H1 (cell line): ENCODE data around the gene POLD4. TPM values are rescaled to one million over a fixed set of nuclear protein-coding genes. Genes with fewer than 3 reads are reported as not detected.
A peak's percentile ranks its signal among the peaks of the same experiment; 100 is the strongest.

Experiments
- CTCF ChIA-PET: fragments of 300-600 bp; sonication (Branson Sonifier 250); formaldehyde crosslinking; loops from one replicate; lab custom pipeline; 2021; ENCODE audit not compliant: partially characterized antibody; lab: Charles Lee
- POLR2A ChIA-PET: fragments of 300-600 bp; sonication (Branson Sonifier 250); formaldehyde crosslinking; loops from one replicate; lab custom pipeline; 2021; ENCODE audit warnings: inconsistent platforms; ENCODE audit not compliant: partially characterized antibody; lab: Charles Lee
- DNase-seq, 2 experiments: peaks; one replicate each; pipeline versions ENCODE4 v3.0.0 to v3.0.0-alpha.2; 2010 to 2022; ENCODE audit warnings: low spot score in 2 of 2, low read depth in 1 of 2, mixed read lengths in 1 of 2
- FAIRE-seq: peaks from 2 replicates; lab custom pipeline; 2011; peaks lifted over from hg19 to GRCh38; lab: Jason Lieb, UNC
- H2AFZ ChIP-seq: 2 replicates; pipeline ENCODE4 v1.8.1; 2012; ENCODE audit warnings: low read length, inconsistent platforms
- H2AK5ac ChIP-seq: 2 replicates; pipeline ENCODE4 v1.6.1; 2013; ENCODE audit warnings: low read depth, low read length
- H2BK120ac ChIP-seq: replicated peaks from 2 replicates; pipeline ENCODE3; 2013; ENCODE audit warnings: low read depth, low read length, inconsistent platforms
- H2BK12ac ChIP-seq: 2 replicates; pipeline ENCODE4 v1.6.1; 2013; ENCODE audit warnings: low read depth, low read length
- H2BK15ac ChIP-seq: 2 replicates; pipeline ENCODE4 v1.6.1; 2013; ENCODE audit warnings: low read length
- H2BK20ac ChIP-seq: 2 replicates; pipeline ENCODE4 v1.6.1; 2013; ENCODE audit warnings: low read length
- H2BK5ac ChIP-seq: 2 replicates; pipeline ENCODE4 v1.6.1; 2013; ENCODE audit warnings: low read depth, low read length
- H3K14ac ChIP-seq: 2 replicates; pipeline ENCODE4 v1.6.1; 2013; ENCODE audit warnings: inconsistent platforms; ENCODE audit not compliant: insufficient read length
- H3K18ac ChIP-seq: 2 replicates; pipeline ENCODE4 v1.6.1; 2013; ENCODE audit warnings: low read length; ENCODE audit errors: extremely low read depth
- H3K23ac ChIP-seq: 2 replicates; pipeline ENCODE4 v1.6.1; 2013; ENCODE audit warnings: inconsistent platforms; ENCODE audit not compliant: insufficient read length
- H3K23me2 ChIP-seq: 2 replicates; pipeline ENCODE4 v1.6.1; 2013; ENCODE audit warnings: low read depth, low read length
- H3K27ac ChIP-seq: 2 replicates; pipeline ENCODE4 v1.6.1; 2011; ENCODE audit warnings: low read depth, low read length, inconsistent platforms
- H3K27me3 ChIP-seq, 4 experiments: replicated peaks in 1 of 4; 1 replicate in 1 of 4; 2 replicates in 3 of 4; pipeline versions ENCODE4 v1.6.1 to v1.8.1; 2011 to 2013; ENCODE audit warnings: low read length in 3 of 4, mild to moderate bottlenecking in 3 of 4, inconsistent platforms in 2 of 4, mixed read lengths in 2 of 4, moderate library complexity in 1 of 4; ENCODE audit not compliant: control insufficient read depth in 3 of 4, insufficient read depth in 3 of 4; ENCODE audit errors: extremely low read depth in 1 of 4
- H3K36me3 ChIP-seq, 4 experiments: 2 replicates each; pipeline versions ENCODE4 v1.6.1 to v1.8.1; 2011 to 2013; ENCODE audit warnings: mild to moderate bottlenecking in 4 of 4, low read length in 3 of 4, moderate library complexity in 2 of 4, control low read depth in 1 of 4, inconsistent platforms in 1 of 4; ENCODE audit not compliant: insufficient read depth in 4 of 4, control insufficient read depth in 2 of 4
- H3K4ac ChIP-seq: replicated peaks from 2 replicates; pipeline ENCODE3; 2013; ENCODE audit warnings: low read length, low read depth, mixed read lengths, inconsistent platforms; ENCODE audit not compliant: insufficient read length
- H3K4me1 ChIP-seq, 4 experiments: replicated peaks in 1 of 4; 1 replicate in 1 of 4; 2 replicates in 3 of 4; pipeline versions ENCODE4 v1.6.1 to v1.8.1; 2011 to 2013; ENCODE audit warnings: low read length in 3 of 4, inconsistent platforms in 2 of 4, mixed read lengths in 1 of 4; ENCODE audit not compliant: insufficient read depth in 4 of 4, control insufficient read depth in 3 of 4
- H3K4me2 ChIP-seq, 2 experiments: 2 replicates each; pipeline versions ENCODE4 v1.6.1 to v1.8.1; 2011 to 2013; ENCODE audit warnings: low read depth in 2 of 2, low read length in 2 of 2, control low read depth in 1 of 2, inconsistent platforms in 1 of 2, mild to moderate bottlenecking in 1 of 2; ENCODE audit not compliant: insufficient read depth in 1 of 2
- H3K4me3 ChIP-seq, 4 experiments: fragments of 200-600, 300-600 bp in 1 of 4; sonication (generic), shearing (Covaris generic), sonication (Bioruptor Twin) in 1 of 4; 2 replicates each; pipeline versions ENCODE4 v1.5.1 to v1.8.1; 2011 to 2016; ENCODE audit warnings: low read length in 4 of 4, low read depth in 3 of 4, control low read depth in 2 of 4, inconsistent platforms in 2 of 4, mild to moderate bottlenecking in 2 of 4, mixed read lengths in 1 of 4, moderate library complexity in 1 of 4; ENCODE audit not compliant: insufficient read depth in 2 of 4; ENCODE audit errors: extremely low read depth in 1 of 4
- H3K56ac ChIP-seq: replicated peaks from 2 replicates; pipeline ENCODE3; 2013; ENCODE audit warnings: low read depth, mild to moderate bottlenecking, mixed read lengths, low read length, inconsistent platforms; ENCODE audit not compliant: insufficient read length
- H3K79me1 ChIP-seq: 2 replicates; pipeline ENCODE4 v1.6.1; 2013; ENCODE audit warnings: low read depth, low read length, control low read depth
- H3K79me2 ChIP-seq, 2 experiments: 2 replicates each; pipeline versions ENCODE4 v1.6.1 to v1.8.1; 2012 to 2013; ENCODE audit warnings: low read length in 2 of 2, mild to moderate bottlenecking in 2 of 2, inconsistent platforms in 1 of 2; ENCODE audit not compliant: insufficient read depth in 2 of 2, control insufficient read depth in 1 of 2
- H3K9ac ChIP-seq, 4 experiments: replicated peaks in 1 of 4; 1 replicate in 1 of 4; 2 replicates in 3 of 4; pipeline versions ENCODE4 v1.6.1 to v1.8.1; 2011 to 2013; ENCODE audit warnings: low read depth in 3 of 4, low read length in 3 of 4, control low read depth in 2 of 4, mild to moderate bottlenecking in 2 of 4, moderate library complexity in 2 of 4, inconsistent platforms in 1 of 4; ENCODE audit errors: extremely low read depth in 1 of 4
- H3K9me3 ChIP-seq, 2 experiments: 2 replicates each; pipeline versions ENCODE4 v1.6.1 to v1.8.1; 2012 to 2013; ENCODE audit warnings: mild to moderate bottlenecking in 2 of 2, moderate library complexity in 2 of 2, control low read depth in 1 of 2, inconsistent platforms in 1 of 2, low read depth in 1 of 2, low read length in 1 of 2, mixed read lengths in 1 of 2; ENCODE audit not compliant: insufficient read depth in 2 of 2
- H4K20me1 ChIP-seq, 2 experiments: replicated peaks in 1 of 2; 2 replicates each; pipeline versions ENCODE3 to v1.8.1; 2011 to 2013; ENCODE audit warnings: inconsistent platforms in 2 of 2, low read length in 2 of 2, mild to moderate bottlenecking in 1 of 2; ENCODE audit not compliant: insufficient read depth in 2 of 2, control insufficient read depth in 1 of 2
- H4K5ac ChIP-seq: 2 replicates; pipeline ENCODE4 v1.6.1; 2013; ENCODE audit warnings: low read length, low read depth, mixed read lengths, inconsistent platforms; ENCODE audit not compliant: insufficient read length
- H4K8ac ChIP-seq: 2 replicates; pipeline ENCODE4 v1.8.0; 2013; ENCODE audit warnings: mild to moderate bottlenecking, moderate library complexity, low read length, inconsistent platforms; ENCODE audit not compliant: insufficient read depth; ENCODE audit errors: extremely low read depth
- H4K91ac ChIP-seq: replicated peaks from 2 replicates; pipeline ENCODE3; 2013; ENCODE audit warnings: low read length, mixed read lengths, inconsistent platforms; ENCODE audit not compliant: insufficient read length
- BCL11A ChIP-seq, 2 experiments: IDR thresholded peaks; one replicate each; pipeline ENCODE4 v1.6.1; 2011; ENCODE audit warnings: low read depth in 2 of 2, low read length in 2 of 2, mild to moderate bottlenecking in 2 of 2
- EP300 ChIP-seq, 2 experiments: IDR thresholded peaks; 1 replicate in 1 of 2; 2 replicates in 1 of 2; pipeline ENCODE4 v1.6.1; 2011 to 2012; ENCODE audit warnings: low read depth in 2 of 2, low read length in 2 of 2, mild to moderate bottlenecking in 2 of 2, borderline replicate concordance in 1 of 2, inconsistent platforms in 1 of 2, moderate library complexity in 1 of 2
- FOSL1 ChIP-seq: IDR thresholded peaks from 2 replicates; pipeline ENCODE4 v1.6.1; 2011; ENCODE audit warnings: mild to moderate bottlenecking, low read depth, low read length, moderate library complexity; ENCODE audit not compliant: insufficient read depth
- MAX ChIP-seq: IDR thresholded peaks from 2 replicates; pipeline ENCODE4 v1.6.1; 2012; ENCODE audit warnings: inconsistent platforms
- NANOG ChIP-seq: IDR thresholded peaks from 2 replicates; pipeline ENCODE4 v1.6.1; 2011; ENCODE audit warnings: low read length, low read depth, mild to moderate bottlenecking, inconsistent platforms; ENCODE audit not compliant: insufficient read depth, poor library complexity, severe bottlenecking
- RBBP5 ChIP-seq: IDR thresholded peaks from 2 replicates; pipeline ENCODE4 v1.7.1; 2012; ENCODE audit warnings: low read depth, mild to moderate bottlenecking, inconsistent platforms, low read length, moderate library complexity, borderline replicate concordance
- TEAD4 ChIP-seq: IDR thresholded peaks from 2 replicates; pipeline ENCODE4 v1.6.1; 2012; ENCODE audit warnings: low read depth, low read length, inconsistent platforms, mixed read lengths
- USF2 ChIP-seq: IDR thresholded peaks from 2 replicates; pipeline ENCODE4 v1.6.1; 2011; ENCODE audit warnings: low read length, improper control_type of control experiment
- YY1 ChIP-seq: IDR thresholded peaks from 2 replicates; pipeline ENCODE4 v1.6.1; 2011; ENCODE audit warnings: low read depth, mild to moderate bottlenecking, low read length
- WGBS, 2 experiments: shearing (Covaris generic) in 1 of 2; methylation state at CpG; one replicate each; pipeline versions ENCODE4 v1.1.6 to v1.1.7; 2013 to 2015; ENCODE audit warnings: low lambda C conversion rate in 2 of 2, mixed read lengths in 2 of 2, inconsistent platforms in 1 of 2, low coverage in 1 of 2, missing lambda C conversion rate in 1 of 2; ENCODE audit not compliant: insufficient replicate concordance in 2 of 2, insufficient coverage in 1 of 2, insufficient read length in 1 of 2; ENCODE audit errors: extremely low coverage in 1 of 2, missing lambda C conversion rate in 1 of 2; 5-methylcytosine and 5-hydroxymethylcytosine counted together
- polyA plus RNA-seq, 7 experiments: library from polyadenylated mRNA; depleted of rRNA in 3 of 7; stranded (reverse) in 5 of 7; unstranded in 2 of 7; fragments of >200 nt in 5 of 7; fragments of 200-250 nt in 2 of 7; gene quantifications; 1 replicate in 5 of 7; 2 replicates in 1 of 7; 4 replicates in 1 of 7; pipeline versions ENCODE4 v1.2.1 to v1.2.3, GENCODE V29; 2011 to 2013; ENCODE audit warnings: missing spikeins in 2 of 7, mixed read lengths in 2 of 7
- total RNA-seq: library from RNA; stranded (reverse); fragmentation: NEBNext Ultra II Directional; extraction: Animal tissue kit (Norgen Biotek cat#: 25700); gene quantifications from 2 replicates; pipeline ENCODE4 v1.2.1, GENCODE V29; 2021

The POLD4 gene
- total and polyA plus RNA-seq, 2 of the 8 experiments (the other 6 are each of a cell fraction or from before 2014, with no cell fraction given): 21.2 to 46.7 TPM

GRCh38 chr11:67317205-67317887 lies 36.0 kb downstream of the POLD4 start:
- peak overlapping the region; percentile 41 to 89 (median 68) for H3K4me3 ChIP-seq
- ChIA-PET CTCF (interaction anchor here (0.5 to 11.4 kb wide), 38 partner anchors 8 to 1026 kb away, joined by 3 to 186 read pairs (median 4); partner anchors contain the start of genes ANKRD13D, GRK2, POLD4 and SSH3), POLR2A (interaction anchor here (0.9 to 2.4 kb wide), 7 partner anchors 15 to 78 kb away, joined by 3 to 9 read pairs (median 7); partner anchors contain the start of gene SSH3)
- H3K9me3 ChIP-seq: no peaks in the 10 kb centered on the region
- H4K8ac ChIP-seq: peak overlapping the region; percentile 81
- H3K4me1 ChIP-seq: peaks cover 0 to 3% (median 0%) of the 10 kb centered on the region in 4 experiments; a peak in 2 of 7 replicates
- no peak overlapping the region for H2BK15ac ChIP-seq
- H3K56ac ChIP-seq: peak overlapping the region; percentile 65
- H3K9ac ChIP-seq: peak overlapping the region; percentile 0 to 40 (median 18); a peak in 4 of 7 replicates
- no peak overlapping the region; the same call in 1 of the 2 replicates for H2BK5ac ChIP-seq
- no peak overlapping the region for H3K23ac ChIP-seq
- FAIRE-seq: no peak
- H2AFZ ChIP-seq: peak overlapping the region; percentile 61; the same call in 1 of the 2 replicates
- no peaks in the 10 kb centered on the region for H3K79me2 ChIP-seq
- peak; percentile 90 to 99 for DNase-seq
- H3K4ac ChIP-seq: no peak overlapping the region
- peaks cover 5 to 16% (median 11%) of the 10 kb centered on the region in 4 experiments; a peak in 6 of 7 replicates for H3K27me3 ChIP-seq
- H3K4me2 ChIP-seq: peak overlapping the region; percentile 68 to 86
- H2BK20ac ChIP-seq: no peak overlapping the region
- peaks cover 3% of the 10 kb centered on the region; the same call in 1 of the 2 replicates for H3K23me2 ChIP-seq
- peaks cover 0 to 2% of the 10 kb centered on the region in 2 experiments for H4K20me1 ChIP-seq
- no peak overlapping the region for H3K27ac ChIP-seq
- peak overlapping the region; percentile 81 for H3K18ac ChIP-seq
- H4K5ac ChIP-seq: peak overlapping the region; percentile 65
- H3K36me3 ChIP-seq: no peaks in the 10 kb centered on the region
- H2AK5ac ChIP-seq: no peak overlapping the region
- no peak overlapping the region for H2BK120ac ChIP-seq
- no peak overlapping the region for H3K14ac ChIP-seq
- peak overlapping the region; percentile 66 for H4K91ac ChIP-seq
- no peaks in the 10 kb centered on the region for H3K79me1 ChIP-seq
- H2BK12ac ChIP-seq: no peak overlapping the region
- 2% methylated on average over 48 of the region's 55 CpGs; no CpG with 5 or more reads in 1 of the 2 experiments for WGBS, 2 experiments
- no peak; the same call in 1 of the 2 replicates for TF ChIP-seq RBBP5
- no peak for TF ChIP-seq FOSL1
- no peak for TF ChIP-seq BCL11A (IDR thresholded peaks at IDR 0.05; ENCODE audit: low read depth in 2 of 2, low read length in 2 of 2)
- no peak for TF ChIP-seq YY1
- no peak; the same call in 1 of the 2 replicates for TF ChIP-seq MAX
- TF ChIP-seq TEAD4: no peak
- TF ChIP-seq NANOG: no peak
- TF ChIP-seq USF2: no peak
- TF ChIP-seq EP300 (IDR thresholded peaks at IDR 0.05; ENCODE audit: borderline replicate concordance in 1 of 2, low read depth in 2 of 2, low read length in 2 of 2): no peak
